ENCODE results near the gene CTDSPL.

- TF ChIP-seq, protein P1, sequence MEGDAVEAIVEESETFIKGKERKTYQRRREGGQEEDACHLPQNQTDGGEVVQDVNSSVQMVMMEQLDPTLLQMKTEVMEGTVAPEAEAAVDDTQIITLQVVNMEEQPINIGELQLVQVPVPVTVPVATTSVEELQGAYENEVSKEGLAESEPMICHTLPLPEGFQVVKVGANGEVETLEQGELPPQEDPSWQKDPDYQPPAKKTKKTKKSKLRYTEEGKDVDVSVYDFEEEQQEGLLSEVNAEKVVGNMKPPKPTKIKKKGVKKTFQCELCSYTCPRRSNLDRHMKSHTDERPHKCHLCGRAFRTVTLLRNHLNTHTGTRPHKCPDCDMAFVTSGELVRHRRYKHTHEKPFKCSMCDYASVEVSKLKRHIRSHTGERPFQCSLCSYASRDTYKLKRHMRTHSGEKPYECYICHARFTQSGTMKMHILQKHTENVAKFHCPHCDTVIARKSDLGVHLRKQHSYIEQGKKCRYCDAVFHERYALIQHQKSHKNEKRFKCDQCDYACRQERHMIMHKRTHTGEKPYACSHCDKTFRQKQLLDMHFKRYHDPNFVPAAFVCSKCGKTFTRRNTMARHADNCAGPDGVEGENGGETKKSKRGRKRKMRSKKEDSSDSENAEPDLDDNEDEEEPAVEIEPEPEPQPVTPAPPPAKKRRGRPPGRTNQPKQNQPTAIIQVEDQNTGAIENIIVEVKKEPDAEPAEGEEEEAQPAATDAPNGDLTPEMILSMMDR (conservative IDR thresholded peaks at IDR 0.05; ENCODE audit: low read depth, low read length): no peak
- no peak for TF ChIP-seq EZH2phosphoT487 (IDR thresholded peaks at IDR 0.05; ENCODE audit: borderline replicate concordance, low read length)
Measured at GRCh38 chr3:37993820-37994638, 132.3 kb downstream of the CTDSPL start.
